ENCODE data around the gene CHIC2. TPM values are rescaled to one million over a fixed set of nuclear protein-coding genes. Genes with fewer than 3 reads are reported as not detected.
"Not testable (repeated sequence)": the region's sequence is repeated elsewhere in the genome, so short reads cannot be mapped to it uniquely, and the experiment has no call there.

The CHIC2 gene
- total RNA-seq (2013), result 49.5 TPM
- polyA plus RNA-seq, result 10 to 100 TPM; 23.1 to 83.3 (median 73.4) TPM
- polyA minus RNA-seq, result 31.4 and 43.8 TPM in 2 replicates
- total RNA-seq, result 44.2 to 86.2 (median 61.9) reads per million in 11 experiments

DNA sequence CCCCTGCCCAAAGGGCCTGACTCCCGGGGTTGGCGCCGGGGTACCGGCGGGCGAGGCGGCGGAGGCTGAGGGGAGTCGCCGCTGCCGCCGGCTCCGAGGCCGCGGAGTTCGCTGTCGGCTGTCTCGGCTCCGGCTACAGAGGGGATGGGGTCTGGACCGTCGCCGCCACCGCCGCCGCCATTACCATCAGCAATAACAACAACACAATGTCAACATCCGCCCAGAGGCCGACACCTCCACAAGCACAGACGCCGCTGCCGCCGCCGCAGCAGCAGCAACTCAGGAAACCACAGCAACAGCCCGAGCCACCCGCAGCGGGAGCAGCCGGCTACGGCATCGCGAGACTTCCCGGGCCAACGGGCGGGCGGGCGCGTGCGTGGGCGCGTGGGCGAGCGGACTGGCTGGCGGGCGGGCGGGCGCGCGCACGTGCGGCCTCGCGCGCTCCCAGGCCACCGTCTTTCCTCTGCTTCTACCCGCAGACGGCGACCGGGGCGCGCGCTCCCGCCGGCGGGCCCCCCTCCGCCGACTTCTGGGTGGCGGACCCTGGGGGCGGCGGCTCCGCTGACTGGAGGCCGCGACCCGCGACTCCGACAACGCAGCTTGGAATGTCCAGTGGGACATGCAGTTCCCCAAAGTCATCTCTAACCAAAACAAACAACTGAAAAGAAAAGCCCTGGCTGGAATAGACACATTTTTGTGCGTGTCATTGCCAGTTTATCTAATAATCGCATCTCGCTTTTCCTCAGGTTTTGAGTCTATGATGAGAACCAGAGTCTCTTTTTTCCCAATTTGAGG is at the start of gene CHIC2:
Gene CHIC2 (minus strand): TSS at position 289 of the 795 bp plus-strand sequence. CDS start 305 bp downstream, outside the sequence.
- TF ChIP-seq, protein P1, sequence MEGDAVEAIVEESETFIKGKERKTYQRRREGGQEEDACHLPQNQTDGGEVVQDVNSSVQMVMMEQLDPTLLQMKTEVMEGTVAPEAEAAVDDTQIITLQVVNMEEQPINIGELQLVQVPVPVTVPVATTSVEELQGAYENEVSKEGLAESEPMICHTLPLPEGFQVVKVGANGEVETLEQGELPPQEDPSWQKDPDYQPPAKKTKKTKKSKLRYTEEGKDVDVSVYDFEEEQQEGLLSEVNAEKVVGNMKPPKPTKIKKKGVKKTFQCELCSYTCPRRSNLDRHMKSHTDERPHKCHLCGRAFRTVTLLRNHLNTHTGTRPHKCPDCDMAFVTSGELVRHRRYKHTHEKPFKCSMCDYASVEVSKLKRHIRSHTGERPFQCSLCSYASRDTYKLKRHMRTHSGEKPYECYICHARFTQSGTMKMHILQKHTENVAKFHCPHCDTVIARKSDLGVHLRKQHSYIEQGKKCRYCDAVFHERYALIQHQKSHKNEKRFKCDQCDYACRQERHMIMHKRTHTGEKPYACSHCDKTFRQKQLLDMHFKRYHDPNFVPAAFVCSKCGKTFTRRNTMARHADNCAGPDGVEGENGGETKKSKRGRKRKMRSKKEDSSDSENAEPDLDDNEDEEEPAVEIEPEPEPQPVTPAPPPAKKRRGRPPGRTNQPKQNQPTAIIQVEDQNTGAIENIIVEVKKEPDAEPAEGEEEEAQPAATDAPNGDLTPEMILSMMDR (IDR thresholded peaks at IDR 0.05), result no peak
- H2AFZ ChIP-seq (ENCODE audit: insufficient read depth, low read depth, low read length, poor library complexity, severe bottlenecking), result peak within 1 kb of the TSS; percentile 92
- peak within 1 kb of the TSS; percentile 94 to 97 (median 97) for H3K4me3 ChIP-seq (replicated peaks in 1 of 3; ENCODE audit: low read depth in 2 of 3, low read length in 3 of 3)
- peaks cover 39% of the 10 kb centered on the region for H3K4me1 Mint-ChIP-seq
- no peaks in the 10 kb centered on the region for H3K36me3 ChIP-seq (replicated peaks in 1 of 2; ENCODE audit: control insufficient read depth in 1 of 2, insufficient read depth in 2 of 2, low read length in 2 of 2)
- peaks cover 16 to 34% of the 10 kb centered on the region in 2 donors for H3K4me1 ChIP-seq (ENCODE audit: control insufficient read depth in 1 of 2, insufficient read depth in 2 of 2, low read length in 2 of 2)
- peak within 1 kb of the TSS; percentile 84 for H3K4me2 ChIP-seq (replicated peaks; ENCODE audit: extremely low read depth, low read length, poor library complexity, severe bottlenecking)
- DNase-seq, result peak; percentile 92 to 96 (median 92)
- peak within 1 kb of the TSS; percentile 100 for H3K9ac ChIP-seq (ENCODE audit: insufficient read depth, low read length, poor library complexity, severe bottlenecking)
- WGBS (ENCODE audit: insufficient coverage), result under 1% methylated on average over 85 of the region's 87 CpGs
- peak within 1 kb of the TSS; percentile 91 to 96 for H3K4me3 Mint-ChIP-seq
- no peaks in the 10 kb centered on the region for H3K9me3 Mint-ChIP-seq
- H3K27ac ChIP-seq (ENCODE audit: low read depth in 1 of 2, low read length in 2 of 2), result peak within 1 kb of the TSS; percentile 99
- H3K27me3 Mint-ChIP-seq (ENCODE audit: low read depth in 3 of 3), result peaks cover 0 to 3% (median 1%) of the 10 kb centered on the region in 3 donors
- intact Hi-C loops (cut with micrococcal nuclease), result loop anchor here (5.0 to 10.0 kb wide), 3 partner anchors 150 to 690 kb away; partner anchors contain the start of gene FIP1L1 (in 1 of the 2)
- peaks cover 7 to 9% of the 10 kb centered on the region in 2 donors for H3K36me3 Mint-ChIP-seq
- peaks cover 45% of the 10 kb centered on the region for H4K20me1 ChIP-seq (ENCODE audit: insufficient read depth, low read length)
- no peaks in the 10 kb centered on the region for H3K27me3 ChIP-seq (ENCODE audit: control insufficient read depth in 2 of 2, insufficient read depth in 2 of 2, low read length in 2 of 2)
- H3K27ac Mint-ChIP-seq, result peak within 1 kb of the TSS; percentile 96 to 99 (median 98)
- peaks cover 48% of the 10 kb centered on the region for H3K79me2 ChIP-seq (ENCODE audit: insufficient read depth, low read length)
- no peaks in the 10 kb centered on the region for H3K9me3 ChIP-seq (replicated peaks in 1 of 2; ENCODE audit: control insufficient read depth in 1 of 2, insufficient read depth in 1 of 2, low read length in 2 of 2)

DNA sequence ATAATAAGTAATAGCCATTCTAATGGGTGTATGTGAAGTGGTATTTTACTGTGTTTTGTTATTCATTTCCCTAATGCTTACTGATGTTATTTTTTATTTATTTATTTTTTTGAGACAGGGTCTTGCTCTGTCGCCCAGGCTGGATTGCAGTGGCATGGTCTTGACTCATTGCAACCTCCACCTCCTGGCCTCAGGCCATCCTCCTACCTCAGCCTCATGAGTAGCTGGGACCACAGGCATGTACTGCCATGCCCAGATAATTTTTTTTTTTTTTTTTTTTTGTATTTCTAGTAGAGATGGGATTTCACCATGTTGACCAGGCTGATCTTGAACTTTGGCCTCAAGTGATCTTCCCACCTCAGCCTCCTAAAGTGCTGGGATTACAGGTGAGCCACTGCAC is 48.8 kb upstream of the CHIC2 start:
- DNase-seq; H3K79me2 ChIP-seq (ENCODE audit: insufficient read depth, low read length); H3K4me3 Mint-ChIP-seq; H3K27ac ChIP-seq (ENCODE audit: low read depth in 1 of 2, low read length in 2 of 2); H3K9ac ChIP-seq (ENCODE audit: insufficient read depth, low read length, poor library complexity, severe bottlenecking); H3K36me3 Mint-ChIP-seq; H3K36me3 ChIP-seq (replicated peaks in 1 of 2; ENCODE audit: control insufficient read depth in 1 of 2, insufficient read depth in 2 of 2, low read length in 2 of 2); H3K4me2 ChIP-seq (replicated peaks; ENCODE audit: extremely low read depth, low read length, poor library complexity, severe bottlenecking); H3K4me3 ChIP-seq (replicated peaks in 1 of 3; ENCODE audit: low read depth in 2 of 3, low read length in 3 of 3); H4K20me1 ChIP-seq (ENCODE audit: insufficient read depth, low read length); H3K27ac Mint-ChIP-seq; intact Hi-C loops (cut with micrococcal nuclease); H2AFZ ChIP-seq (ENCODE audit: insufficient read depth, low read depth, low read length, poor library complexity, severe bottlenecking): not testable (repeated sequence)
- Mint-ChIP-seq H3K27me3 (ENCODE audit: low read depth in 3 of 3) (peaks cover 46 to 56% (median 51%) of the 10 kb centered on the region in 3 donors), H3K9me3 (peaks cover 0 to 15% (median 9%) of the 10 kb centered on the region in 7 donors), H3K4me1 (peaks cover 16% of the 10 kb centered on the region)
- peaks cover 0 to 23% of the 10 kb centered on the region in 2 donors for H3K9me3 ChIP-seq (replicated peaks in 1 of 2; ENCODE audit: control insufficient read depth in 1 of 2, insufficient read depth in 1 of 2, low read length in 2 of 2)
- H3K4me1 ChIP-seq (ENCODE audit: control insufficient read depth in 1 of 2, insufficient read depth in 2 of 2, low read length in 2 of 2), result peaks cover 13 to 15% of the 10 kb centered on the region in 2 donors
- H3K27me3 ChIP-seq (ENCODE audit: control insufficient read depth in 2 of 2, insufficient read depth in 2 of 2, low read length in 2 of 2), result peaks cover 43 to 56% of the 10 kb centered on the region in 2 donors
- WGBS (ENCODE audit: insufficient coverage), result no CpG with 5 or more reads among the region's 1 CpG

Measured in CD14-positive monocyte (primary cell).